Endothelial cell of umbilical vein (primary cell): ENCODE data around the gene CIB4. TPM values are rescaled to one million over a fixed set of nuclear protein-coding genes. Genes with fewer than 3 reads are reported as not detected.
"Not testable (repeated sequence)": the region's sequence is repeated elsewhere in the genome, so short reads cannot be mapped to it uniquely, and the experiment has no call there.

Experiments used
- BruUV-seq: library from RNA; stranded (reverse); fragments of 400-500 nt; replicated peaks from 2 replicates; lab custom pipeline; 2021; lab: Mats Ljungman, UMichigan
- CTCF ChIA-PET: fragments of 300-600, 350-600 bp; sonication (Branson Sonifier 250); formaldehyde crosslinking; loops from one replicate; lab custom pipeline; 2021; ENCODE audit warnings: antibody characterized with exemption, inconsistent platforms; lab: Charles Lee
- POLR2A ChIA-PET: fragments of 300-600, 350-600 bp; sonication (Branson Sonifier 250); formaldehyde crosslinking; loops from one replicate; lab custom pipeline; 2021; ENCODE audit warnings: antibody characterized with exemption, inconsistent platforms; lab: Charles Lee
- DNase-seq: peaks from one replicate; pipeline ENCODE4 v3.0.0-alpha.2; 2011; ENCODE audit warnings: low read depth, low spot score
- FAIRE-seq: peaks from 2 replicates; lab custom pipeline; 2011; peaks lifted over from hg19 to GRCh38; lab: Jason Lieb, UNC
- H2AFZ ChIP-seq: 2 replicates; pipeline ENCODE4 v1.6.0; 2012; ENCODE audit warnings: low read depth, low read length, control low read depth, inconsistent platforms
- H3K27ac ChIP-seq: 2 replicates; pipeline ENCODE4 v1.5.1; 2011; ENCODE audit warnings: low read depth, mild to moderate bottlenecking, control low read depth, low read length, moderate library complexity; ENCODE audit not compliant: insufficient read depth
- H3K27me3 ChIP-seq, 2 experiments: 2 replicates each; pipeline versions ENCODE4 v1.6.0 to v1.6.1; 2011; ENCODE audit warnings: low read length in 2 of 2, mixed read lengths in 1 of 2; ENCODE audit not compliant: control insufficient read depth in 2 of 2, insufficient read depth in 2 of 2
- H3K36me3 ChIP-seq, 2 experiments: 2 replicates in 1 of 2; 3 replicates in 1 of 2; pipeline ENCODE4 v1.5.1; 2011; ENCODE audit warnings: low read length in 2 of 2, mild to moderate bottlenecking in 1 of 2, moderate library complexity in 1 of 2; ENCODE audit not compliant: control insufficient read depth in 2 of 2, insufficient read depth in 2 of 2; ENCODE audit errors: extremely low read depth in 1 of 2
- H3K4me1 ChIP-seq: 3 replicates; pipeline ENCODE4 v1.5.1; 2011; ENCODE audit warnings: mild to moderate bottlenecking, low read length; ENCODE audit not compliant: control insufficient read depth, insufficient read depth; ENCODE audit errors: extremely low read depth
- H3K4me2 ChIP-seq: 2 replicates; pipeline ENCODE4 v1.6.1; 2011; ENCODE audit warnings: low read length, control low read depth, mixed read lengths; ENCODE audit not compliant: insufficient read depth
- H3K4me3 ChIP-seq, 3 experiments: fragments of 200-600 bp in 1 of 3; sonication (generic), shearing (Covaris generic) in 1 of 3; replicated peaks in 1 of 3; 2 replicates each; pipeline ENCODE4 v1.5.1; 2011 to 2016; ENCODE audit warnings: control low read depth in 3 of 3, low read length in 3 of 3, mild to moderate bottlenecking in 2 of 3, inconsistent platforms in 1 of 3, low read depth in 1 of 3, moderate library complexity in 1 of 3; ENCODE audit not compliant: insufficient read depth in 1 of 3
- H3K79me2 ChIP-seq: 2 replicates; pipeline ENCODE4 v1.6.0; 2012; ENCODE audit warnings: low read length, inconsistent platforms; ENCODE audit not compliant: control insufficient read depth, insufficient read depth
- H3K9ac ChIP-seq: replicated peaks from 2 replicates; pipeline ENCODE3; 2011; ENCODE audit warnings: low read length, control low read depth; ENCODE audit not compliant: insufficient read depth; ENCODE audit errors: extremely low read depth
- H3K9me1 ChIP-seq: replicated peaks from 3 replicates; pipeline ENCODE4 v1.6.0; 2011; ENCODE audit warnings: mild to moderate bottlenecking, low read length; ENCODE audit not compliant: control insufficient read depth, insufficient read depth; ENCODE audit errors: extremely low read depth
- H3K9me3 ChIP-seq: replicated peaks from 2 replicates; pipeline ENCODE4 v1.5.1; 2012; ENCODE audit warnings: low read length, inconsistent platforms; ENCODE audit not compliant: control insufficient read depth, insufficient read depth
- H4K20me1 ChIP-seq: replicated peaks from 2 replicates; pipeline ENCODE3; 2011; ENCODE audit warnings: mild to moderate bottlenecking, low read length; ENCODE audit not compliant: control insufficient read depth, insufficient read depth; ENCODE audit errors: extremely low read depth
- CTCF ChIP-seq, 2 donors: IDR thresholded peaks; 1 replicate in 1 of 2; 2 replicates in 1 of 2; pipeline ENCODE4 v1.5.1; 2011; ENCODE audit warnings: low read length in 2 of 2, mild to moderate bottlenecking in 2 of 2, moderate library complexity in 2 of 2, control low read depth in 1 of 2, inconsistent platforms in 1 of 2, low read depth in 1 of 2; ENCODE audit not compliant: insufficient read depth in 1 of 2; ENCODE audit errors: extremely low read depth in 1 of 2
- EZH2 ChIP-seq: IDR thresholded peaks from 2 replicates; pipeline ENCODE4 v1.6.1; 2012; ENCODE audit warnings: borderline replicate concordance, low read depth, mild to moderate bottlenecking, moderate library complexity, low read length, inconsistent platforms; ENCODE audit not compliant: severe bottlenecking
- FOS ChIP-seq: IDR thresholded peaks from 2 replicates; pipeline ENCODE4 v1.6.1; 2011; ENCODE audit warnings: mild to moderate bottlenecking, low read length, moderate library complexity, borderline replicate concordance; ENCODE audit not compliant: insufficient read depth
- GATA2 ChIP-seq: IDR thresholded peaks from 2 replicates; pipeline ENCODE4 v1.7.0; 2011; ENCODE audit warnings: low read depth, mild to moderate bottlenecking, moderate library complexity, mixed read lengths, low read length; ENCODE audit not compliant: insufficient read length, insufficient read depth
- JUN ChIP-seq: IDR thresholded peaks from 2 replicates; pipeline ENCODE4 v1.6.1; 2011; ENCODE audit warnings: borderline replicate concordance, low read depth; ENCODE audit not compliant: insufficient read length, insufficient read depth
- MAX ChIP-seq: IDR thresholded peaks from 2 replicates; pipeline ENCODE4 v1.6.1; 2011; ENCODE audit not compliant: insufficient read depth, insufficient read length
- MYC ChIP-seq: IDR thresholded peaks from one replicate; pipeline ENCODE4 v1.6.1; 2011; ENCODE audit warnings: mild to moderate bottlenecking, low read depth, low read length
- POLR2A ChIP-seq: IDR thresholded peaks from 2 replicates; pipeline ENCODE4 v1.6.1; 2012; ENCODE audit warnings: low read depth, mild to moderate bottlenecking, control low read depth, low read length
- POLR2AphosphoS5 ChIP-seq: IDR thresholded peaks from 2 replicates; pipeline ENCODE4 v1.6.1; 2012; ENCODE audit warnings: low read depth, mild to moderate bottlenecking, control low read depth, low read length, moderate library complexity; ENCODE audit not compliant: insufficient read depth
- dilution Hi-C: fragments of 300-500 bp; cut with MboI; formaldehyde crosslinking; loops from one replicate; pipeline ENCODE4 v1.15.0; 2019; ENCODE audit warnings: low sequenced_read_pairs; ENCODE audit not compliant: extremely low pct_ligation_motif_present
- intact Hi-C: fragments of 100-400 bp; cut with micrococcal nuclease; formaldehyde crosslinking; loops from one replicate; pipeline ENCODE4 v1.10.0; 2022
- polyA plus RNA-seq, 4 experiments: library from polyadenylated mRNA; depleted of rRNA in 3 of 4; stranded (reverse) in 3 of 4; unstranded in 1 of 4; fragments of >200 nt; gene quantifications; 2 replicates each; pipeline versions ENCODE4 v1.2.1 to v1.2.3, GENCODE V29; 2011 to 2012; ENCODE audit warnings: missing spikeins in 1 of 4
- total RNA-seq: library from RNA; stranded (reverse); gene quantifications from 2 replicates; pipeline ENCODE4 v1.2.3, GENCODE V29; 2021

CIB4 gene
- total and polyA plus RNA-seq, 2 donors (not counting 3 experiments of a cell fraction or from before 2014, with no cell fraction given): not detected

GRCh38 chr2:26655611-26656195 lies 14.5 kb upstream of the CIB4 start:
- Histone ChIP-seq H3K9me1 (no peaks in the 10 kb centered on the region), H3K9me3 (no peaks in the 10 kb centered on the region), H3K4me3 (no peak overlapping the region), H4K20me1 (no peaks in the 10 kb centered on the region), H3K4me1 (no peaks in the 10 kb centered on the region), H3K27me3 (peaks cover 0 to 4% of the 10 kb centered on the region in 2 experiments), H3K36me3 (no peaks in the 10 kb centered on the region), H2AFZ (no peak overlapping the region), H3K4me2 (no peak overlapping the region), H3K79me2 (no peaks in the 10 kb centered on the region), H3K27ac (no peak overlapping the region), H3K9ac (no peak overlapping the region)
- TF ChIP-seq POLR2AphosphoS5 (no peak), FOS (no peak), CTCF (IDR thresholded peaks at IDR 0.05; ENCODE audit: extremely low read depth in 1 of 2, insufficient read depth in 1 of 2, low read depth in 1 of 2, low read length in 2 of 2) (no peak), JUN (no peak), MYC (no peak), MAX (no peak), GATA2 (no peak), EZH2 (no peak), POLR2A (no peak)
- ChIA-PET CTCF (no interaction called here), POLR2A (no interaction called here)
- FAIRE-seq: no peak
- intact Hi-C loops: no loop called here
- DNase-seq: no peak
- BruUV-seq: no TSS peak
- dilution Hi-C loops: no loop called here

- H3K36me3 ChIP-seq, H3K4me3 ChIP-seq, H4K20me1 ChIP-seq, H3K9me3 ChIP-seq, DNase-seq, dilution Hi-C loops, intact Hi-C loops, H3K4me1 ChIP-seq, H3K9ac ChIP-seq, CTCF ChIA-PET, H3K79me2 ChIP-seq, H2AFZ ChIP-seq, POLR2A ChIA-PET, H3K27ac ChIP-seq, BruUV-seq, H3K9me1 ChIP-seq, FAIRE-seq, H3K4me2 ChIP-seq, H3K27me3 ChIP-seq: not testable (repeated sequence)
These were observed 14.0 kb upstream of the CIB4 start for GRCh38 chr2:26655120-26655519.
